H1 (cell line): ENCODE data around the gene RBM47. TPM values are rescaled to one million over a fixed set of nuclear protein-coding genes. Genes with fewer than 3 reads are reported as not detected.

Experiments
- CTCF ChIA-PET: fragments of 300-600 bp; sonication (Branson Sonifier 250); formaldehyde crosslinking; loops from one replicate; lab custom pipeline; 2021; ENCODE audit not compliant: partially characterized antibody; lab: Charles Lee
- POLR2A ChIA-PET: fragments of 300-600 bp; sonication (Branson Sonifier 250); formaldehyde crosslinking; loops from one replicate; lab custom pipeline; 2021; ENCODE audit warnings: inconsistent platforms; ENCODE audit not compliant: partially characterized antibody; lab: Charles Lee
- DNase-seq, 2 experiments: peaks; one replicate each; pipeline versions ENCODE4 v3.0.0 to v3.0.0-alpha.2; 2010 to 2022; ENCODE audit warnings: low spot score in 2 of 2, low read depth in 1 of 2, mixed read lengths in 1 of 2
- FAIRE-seq: peaks from 2 replicates; lab custom pipeline; 2011; peaks lifted over from hg19 to GRCh38; lab: Jason Lieb, UNC
- H2AFZ ChIP-seq: 2 replicates; pipeline ENCODE4 v1.8.1; 2012; ENCODE audit warnings: low read length, inconsistent platforms
- H2AK5ac ChIP-seq: 2 replicates; pipeline ENCODE4 v1.6.1; 2013; ENCODE audit warnings: low read depth, low read length
- H2BK120ac ChIP-seq: replicated peaks from 2 replicates; pipeline ENCODE3; 2013; ENCODE audit warnings: low read depth, low read length, inconsistent platforms
- H2BK12ac ChIP-seq: 2 replicates; pipeline ENCODE4 v1.6.1; 2013; ENCODE audit warnings: low read depth, low read length
- H2BK15ac ChIP-seq: 2 replicates; pipeline ENCODE4 v1.6.1; 2013; ENCODE audit warnings: low read length
- H2BK20ac ChIP-seq: 2 replicates; pipeline ENCODE4 v1.6.1; 2013; ENCODE audit warnings: low read length
- H2BK5ac ChIP-seq: 2 replicates; pipeline ENCODE4 v1.6.1; 2013; ENCODE audit warnings: low read depth, low read length
- H3K14ac ChIP-seq: 2 replicates; pipeline ENCODE4 v1.6.1; 2013; ENCODE audit warnings: inconsistent platforms; ENCODE audit not compliant: insufficient read length
- H3K18ac ChIP-seq: 2 replicates; pipeline ENCODE4 v1.6.1; 2013; ENCODE audit warnings: low read length; ENCODE audit errors: extremely low read depth
- H3K23ac ChIP-seq: 2 replicates; pipeline ENCODE4 v1.6.1; 2013; ENCODE audit warnings: inconsistent platforms; ENCODE audit not compliant: insufficient read length
- H3K23me2 ChIP-seq: 2 replicates; pipeline ENCODE4 v1.6.1; 2013; ENCODE audit warnings: low read depth, low read length
- H3K27ac ChIP-seq: 2 replicates; pipeline ENCODE4 v1.6.1; 2011; ENCODE audit warnings: low read depth, low read length, inconsistent platforms
- H3K27me3 ChIP-seq, 4 experiments: replicated peaks in 1 of 4; 1 replicate in 1 of 4; 2 replicates in 3 of 4; pipeline versions ENCODE4 v1.6.1 to v1.8.1; 2011 to 2013; ENCODE audit warnings: low read length in 3 of 4, mild to moderate bottlenecking in 3 of 4, inconsistent platforms in 2 of 4, mixed read lengths in 2 of 4, moderate library complexity in 1 of 4; ENCODE audit not compliant: control insufficient read depth in 3 of 4, insufficient read depth in 3 of 4; ENCODE audit errors: extremely low read depth in 1 of 4
- H3K36me3 ChIP-seq, 4 experiments: 2 replicates each; pipeline versions ENCODE4 v1.6.1 to v1.8.1; 2011 to 2013; ENCODE audit warnings: mild to moderate bottlenecking in 4 of 4, low read length in 3 of 4, moderate library complexity in 2 of 4, control low read depth in 1 of 4, inconsistent platforms in 1 of 4; ENCODE audit not compliant: insufficient read depth in 4 of 4, control insufficient read depth in 2 of 4
- H3K4ac ChIP-seq: replicated peaks from 2 replicates; pipeline ENCODE3; 2013; ENCODE audit warnings: low read length, low read depth, mixed read lengths, inconsistent platforms; ENCODE audit not compliant: insufficient read length
- H3K4me1 ChIP-seq, 4 experiments: replicated peaks in 1 of 4; 1 replicate in 1 of 4; 2 replicates in 3 of 4; pipeline versions ENCODE4 v1.6.1 to v1.8.1; 2011 to 2013; ENCODE audit warnings: low read length in 3 of 4, inconsistent platforms in 2 of 4, mixed read lengths in 1 of 4; ENCODE audit not compliant: insufficient read depth in 4 of 4, control insufficient read depth in 3 of 4
- H3K4me2 ChIP-seq, 2 experiments: 2 replicates each; pipeline versions ENCODE4 v1.6.1 to v1.8.1; 2011 to 2013; ENCODE audit warnings: low read depth in 2 of 2, low read length in 2 of 2, control low read depth in 1 of 2, inconsistent platforms in 1 of 2, mild to moderate bottlenecking in 1 of 2; ENCODE audit not compliant: insufficient read depth in 1 of 2
- H3K4me3 ChIP-seq, 4 experiments: fragments of 200-600, 300-600 bp in 1 of 4; sonication (generic), shearing (Covaris generic), sonication (Bioruptor Twin) in 1 of 4; 2 replicates each; pipeline versions ENCODE4 v1.5.1 to v1.8.1; 2011 to 2016; ENCODE audit warnings: low read length in 4 of 4, low read depth in 3 of 4, control low read depth in 2 of 4, inconsistent platforms in 2 of 4, mild to moderate bottlenecking in 2 of 4, mixed read lengths in 1 of 4, moderate library complexity in 1 of 4; ENCODE audit not compliant: insufficient read depth in 2 of 4; ENCODE audit errors: extremely low read depth in 1 of 4
- H3K56ac ChIP-seq: replicated peaks from 2 replicates; pipeline ENCODE3; 2013; ENCODE audit warnings: low read depth, mild to moderate bottlenecking, mixed read lengths, low read length, inconsistent platforms; ENCODE audit not compliant: insufficient read length
- H3K79me1 ChIP-seq: 2 replicates; pipeline ENCODE4 v1.6.1; 2013; ENCODE audit warnings: low read depth, low read length, control low read depth
- H3K79me2 ChIP-seq, 2 experiments: 2 replicates each; pipeline versions ENCODE4 v1.6.1 to v1.8.1; 2012 to 2013; ENCODE audit warnings: low read length in 2 of 2, mild to moderate bottlenecking in 2 of 2, inconsistent platforms in 1 of 2; ENCODE audit not compliant: insufficient read depth in 2 of 2, control insufficient read depth in 1 of 2
- H3K9ac ChIP-seq, 4 experiments: replicated peaks in 1 of 4; 1 replicate in 1 of 4; 2 replicates in 3 of 4; pipeline versions ENCODE4 v1.6.1 to v1.8.1; 2011 to 2013; ENCODE audit warnings: low read depth in 3 of 4, low read length in 3 of 4, control low read depth in 2 of 4, mild to moderate bottlenecking in 2 of 4, moderate library complexity in 2 of 4, inconsistent platforms in 1 of 4; ENCODE audit errors: extremely low read depth in 1 of 4
- H3K9me3 ChIP-seq, 2 experiments: 2 replicates each; pipeline versions ENCODE4 v1.6.1 to v1.8.1; 2012 to 2013; ENCODE audit warnings: mild to moderate bottlenecking in 2 of 2, moderate library complexity in 2 of 2, control low read depth in 1 of 2, inconsistent platforms in 1 of 2, low read depth in 1 of 2, low read length in 1 of 2, mixed read lengths in 1 of 2; ENCODE audit not compliant: insufficient read depth in 2 of 2
- H4K20me1 ChIP-seq, 2 experiments: replicated peaks in 1 of 2; 2 replicates each; pipeline versions ENCODE3 to v1.8.1; 2011 to 2013; ENCODE audit warnings: inconsistent platforms in 2 of 2, low read length in 2 of 2, mild to moderate bottlenecking in 1 of 2; ENCODE audit not compliant: insufficient read depth in 2 of 2, control insufficient read depth in 1 of 2
- H4K5ac ChIP-seq: 2 replicates; pipeline ENCODE4 v1.6.1; 2013; ENCODE audit warnings: low read length, low read depth, mixed read lengths, inconsistent platforms; ENCODE audit not compliant: insufficient read length
- H4K8ac ChIP-seq: 2 replicates; pipeline ENCODE4 v1.8.0; 2013; ENCODE audit warnings: mild to moderate bottlenecking, moderate library complexity, low read length, inconsistent platforms; ENCODE audit not compliant: insufficient read depth; ENCODE audit errors: extremely low read depth
- H4K91ac ChIP-seq: replicated peaks from 2 replicates; pipeline ENCODE3; 2013; ENCODE audit warnings: low read length, mixed read lengths, inconsistent platforms; ENCODE audit not compliant: insufficient read length
- BACH1 ChIP-seq: IDR thresholded peaks from 2 replicates; pipeline ENCODE4 v1.6.1; 2012; ENCODE audit warnings: low read length, improper control_type of control experiment
- BRCA1 ChIP-seq: IDR thresholded peaks from 2 replicates; pipeline ENCODE4 v1.6.1; 2012; ENCODE audit warnings: low read depth, low read length, improper control_type of control experiment
- CTBP2 ChIP-seq: IDR thresholded peaks from 2 replicates; pipeline ENCODE4 v1.7.0; 2011; ENCODE audit warnings: borderline replicate concordance, mild to moderate bottlenecking, moderate library complexity, mixed read lengths, low read length; ENCODE audit not compliant: insufficient read depth, insufficient read length
- KDM1A ChIP-seq: fragments of 200-600, 300-600 bp; sonication (generic); IDR thresholded peaks from 2 replicates; pipeline ENCODE4 v1.7.1; 2016; ENCODE audit warnings: mild to moderate bottlenecking, low read length, borderline replicate concordance
- ZNF274 ChIP-seq: IDR thresholded peaks from 2 replicates; pipeline ENCODE4 v1.7.0; 2012; ENCODE audit warnings: low read length, borderline replicate concordance; ENCODE audit errors: extremely low read depth
- WGBS, 2 experiments: shearing (Covaris generic) in 1 of 2; methylation state at CpG; one replicate each; pipeline versions ENCODE4 v1.1.6 to v1.1.7; 2013 to 2015; ENCODE audit warnings: low lambda C conversion rate in 2 of 2, mixed read lengths in 2 of 2, inconsistent platforms in 1 of 2, low coverage in 1 of 2, missing lambda C conversion rate in 1 of 2; ENCODE audit not compliant: insufficient replicate concordance in 2 of 2, insufficient coverage in 1 of 2, insufficient read length in 1 of 2; ENCODE audit errors: extremely low coverage in 1 of 2, missing lambda C conversion rate in 1 of 2; 5-methylcytosine and 5-hydroxymethylcytosine counted together
- polyA plus RNA-seq, 7 experiments: library from polyadenylated mRNA; depleted of rRNA in 3 of 7; stranded (reverse) in 5 of 7; unstranded in 2 of 7; fragments of >200 nt in 5 of 7; fragments of 200-250 nt in 2 of 7; gene quantifications; 1 replicate in 5 of 7; 2 replicates in 1 of 7; 4 replicates in 1 of 7; pipeline versions ENCODE4 v1.2.1 to v1.2.3, GENCODE V29; 2011 to 2013; ENCODE audit warnings: missing spikeins in 2 of 7, mixed read lengths in 2 of 7
- total RNA-seq: library from RNA; stranded (reverse); fragmentation: NEBNext Ultra II Directional; extraction: Animal tissue kit (Norgen Biotek cat#: 25700); gene quantifications from 2 replicates; pipeline ENCODE4 v1.2.1, GENCODE V29; 2021

Gene RBM47
- total and polyA plus RNA-seq, 2 of the 8 experiments (the other 6 are each of a cell fraction or from before 2014, with no cell fraction given) = 42.8 to 78.9 TPM

DNA sequence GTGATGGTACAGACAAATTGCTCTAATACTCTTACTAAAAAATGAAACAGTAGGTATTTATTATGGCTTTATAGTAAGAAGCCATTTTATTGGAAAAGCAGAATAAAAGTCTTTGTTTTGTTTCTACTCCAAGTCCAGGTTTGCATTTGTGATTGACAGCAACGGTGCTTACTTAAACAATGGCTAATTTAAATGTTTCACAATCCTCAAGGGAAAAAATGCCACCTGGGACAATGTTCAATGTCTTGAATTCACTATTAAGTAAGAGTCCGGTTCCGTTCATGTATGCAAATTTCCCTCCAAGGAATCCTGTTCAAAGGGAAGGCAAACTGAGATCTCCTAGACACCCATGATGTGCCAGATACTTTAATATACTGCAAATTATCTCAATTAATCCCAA is 123.6 kb downstream of the RBM47 start:
- no peak overlapping the region for H4K5ac ChIP-seq
- no peak overlapping the region for H2BK12ac ChIP-seq
- no peak for DNase-seq
- H3K23me2 ChIP-seq = no peaks in the 10 kb centered on the region
- no peaks in the 10 kb centered on the region for H3K36me3 ChIP-seq
- H3K9me3 ChIP-seq = no peaks in the 10 kb centered on the region
- H2AK5ac ChIP-seq = no peak overlapping the region
- POLR2A ChIA-PET = no interaction called here
- FAIRE-seq = no peak
- CTCF ChIA-PET = interaction anchor here (1.1 kb wide), 1 partner anchor 213 kb away, joined by 3 read pairs; no protein-coding TSS in a partner anchor
- H2BK20ac ChIP-seq = no peak overlapping the region
- H4K91ac ChIP-seq = no peak overlapping the region
- H4K20me1 ChIP-seq = no peaks in the 10 kb centered on the region
- H2BK15ac ChIP-seq = no peak overlapping the region
- no peak overlapping the region for H3K9ac ChIP-seq
- WGBS, 2 experiments = 92% methylated on average over 3 of the region's 3 CpGs; no CpG with 5 or more reads in 1 of the 2 experiments
- H3K4me3 ChIP-seq = no peak overlapping the region
- H3K4me1 ChIP-seq = no peaks in the 10 kb centered on the region
- H3K27me3 ChIP-seq = no peaks in the 10 kb centered on the region
- no peak overlapping the region for H3K56ac ChIP-seq
- H3K23ac ChIP-seq = no peak overlapping the region
- H4K8ac ChIP-seq = no peak overlapping the region
- no peak overlapping the region for H2BK120ac ChIP-seq
- no peak overlapping the region for H3K4ac ChIP-seq
- no peak overlapping the region for H3K14ac ChIP-seq
- no peak overlapping the region for H3K18ac ChIP-seq
- no peak overlapping the region for H3K27ac ChIP-seq
- H3K79me2 ChIP-seq = peaks cover 0 to 12% of the 10 kb centered on the region in 2 experiments; a peak in 2 of 4 replicates
- H3K4me2 ChIP-seq = no peak overlapping the region
- H2AFZ ChIP-seq = no peak overlapping the region
- H3K79me1 ChIP-seq = no peaks in the 10 kb centered on the region
- no peak overlapping the region for H2BK5ac ChIP-seq
- TF ChIP-seq BRCA1 (no peak), CTBP2 (no peak), ZNF274 (no peak), BACH1 (no peak), KDM1A (no peak)
